HG03045 (cell line): ENCODE results near the gene KNDC1.
"Not testable (repeated sequence)": the region's sequence is repeated elsewhere in the genome, so short reads cannot be mapped to it uniquely, and the experiment has no call there.

Experiments used
- ATAC-seq: cut with Tn5 transposase; IDR thresholded peaks from one replicate; pipeline ENCODE4 v1.9.1; 2021; ENCODE audit warnings: mild to moderate bottlenecking, moderate library complexity; ENCODE audit not compliant: unreplicated experiment

The KNDC1 gene

DNA sequence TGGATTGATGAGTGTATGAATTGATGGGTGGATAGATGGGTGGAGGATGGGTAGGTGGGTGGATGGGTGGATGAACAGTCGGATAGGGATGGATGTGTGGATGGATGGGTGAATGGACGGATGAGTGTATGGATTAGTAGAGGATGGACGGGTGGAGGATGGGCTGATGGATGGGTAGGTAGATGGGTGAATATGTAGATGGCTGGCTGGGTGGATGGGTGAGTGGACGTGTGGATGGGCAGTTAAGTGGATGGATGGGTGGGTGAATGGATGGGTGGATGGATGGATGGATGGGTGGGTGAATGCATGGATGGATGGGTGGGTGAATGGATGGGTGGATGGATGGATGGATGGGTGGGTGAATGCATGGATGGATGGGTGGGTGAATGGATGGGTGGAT lies 15.6 kb downstream of the KNDC1 start:
- ATAC-seq, result not testable (repeated sequence)

DNA sequence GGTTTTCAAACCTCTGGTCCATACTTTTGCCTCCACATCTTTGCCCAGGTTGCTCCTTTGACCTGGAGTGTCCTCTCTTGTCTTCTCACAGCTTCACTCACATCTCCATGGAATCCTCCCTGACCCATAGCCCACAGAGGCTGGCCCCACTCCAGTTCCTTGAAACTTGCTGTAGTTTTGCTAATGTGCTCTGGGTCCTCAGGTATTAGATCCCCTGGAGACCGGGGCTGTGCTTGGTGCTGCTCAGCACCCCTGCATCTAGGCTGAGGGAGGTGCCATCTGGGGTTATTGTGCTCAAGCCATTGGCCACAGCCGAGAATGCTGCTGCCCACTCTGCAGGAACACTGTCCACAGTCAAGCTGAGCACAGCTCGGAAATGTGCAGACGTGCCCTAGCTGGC lies 16.5 kb downstream of the KNDC1 start:
- no peak for ATAC-seq

DNA sequence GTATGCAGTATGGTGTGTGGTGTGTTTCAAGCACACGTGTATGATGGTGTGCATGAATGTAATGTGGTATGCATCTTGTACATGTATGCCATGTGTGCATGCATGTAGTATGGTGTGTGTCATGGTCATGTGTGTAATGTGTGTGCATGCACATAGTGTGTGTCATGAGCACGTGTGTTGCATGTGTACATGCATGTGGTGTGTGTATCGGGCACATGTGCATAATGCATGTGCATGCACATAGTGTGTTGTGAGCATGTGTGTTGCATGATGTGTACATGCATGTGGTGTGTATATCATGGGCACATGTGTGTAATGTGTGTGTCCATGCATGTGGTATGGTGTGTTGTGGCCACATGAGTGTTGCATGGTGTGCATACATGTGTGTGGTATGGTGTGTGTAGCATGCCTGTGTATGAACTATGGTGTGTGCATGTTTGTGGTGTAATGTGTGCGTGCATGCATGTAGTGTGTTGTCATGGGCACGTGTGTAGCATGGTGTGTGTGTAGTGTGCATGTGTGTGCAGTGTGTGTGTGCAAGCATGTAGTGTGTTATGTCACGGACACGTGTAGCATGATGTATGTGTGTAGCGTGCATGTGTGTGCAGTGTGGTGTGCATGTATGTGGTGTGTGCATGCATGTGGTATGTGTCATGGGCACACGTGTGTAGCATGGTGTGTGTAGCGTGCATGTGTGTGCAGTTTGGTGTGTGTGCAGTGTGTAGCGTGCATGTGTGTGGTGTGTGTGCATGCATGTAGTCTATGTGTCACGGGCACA lies 17.6 kb downstream of the KNDC1 start:
- ATAC-seq, result no peak

DNA sequence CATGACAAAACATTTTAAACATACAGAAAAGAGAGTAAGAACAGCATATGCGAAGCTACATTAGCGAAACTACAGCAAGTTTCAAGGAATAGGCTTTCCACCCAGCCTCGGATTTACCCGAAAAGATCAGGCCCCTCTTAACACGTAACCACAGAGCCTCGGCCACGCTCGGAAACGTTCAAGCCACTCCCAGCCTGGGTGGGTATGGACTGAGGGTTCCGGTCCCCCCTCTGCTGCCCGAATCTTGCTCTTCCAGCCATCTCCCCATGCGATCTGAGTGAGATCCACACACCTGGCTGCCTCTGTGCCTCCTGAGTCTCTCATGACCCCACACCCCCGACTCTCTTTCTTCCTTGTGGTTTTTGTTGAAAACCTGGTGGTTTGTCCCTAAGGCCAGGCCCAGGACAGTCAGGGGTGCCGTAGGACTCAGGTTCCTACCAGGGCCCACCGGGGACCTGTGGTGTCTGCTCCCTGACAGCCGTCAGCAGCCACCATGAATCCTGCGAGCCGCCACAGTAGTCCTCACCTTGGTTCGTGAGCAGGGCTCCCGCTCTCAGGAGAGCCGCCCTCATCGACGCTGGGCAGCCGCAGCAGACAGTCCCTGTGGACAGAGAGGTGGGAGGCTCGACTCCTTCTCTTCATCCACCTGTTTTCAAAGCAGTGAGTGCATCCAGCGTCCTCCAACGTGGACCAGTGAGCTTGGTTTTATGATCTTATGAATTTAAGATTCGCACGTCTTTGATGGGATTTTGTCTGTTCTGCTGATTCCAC lies 18.5 kb downstream of the KNDC1 start:
- no peak for ATAC-seq

DNA sequence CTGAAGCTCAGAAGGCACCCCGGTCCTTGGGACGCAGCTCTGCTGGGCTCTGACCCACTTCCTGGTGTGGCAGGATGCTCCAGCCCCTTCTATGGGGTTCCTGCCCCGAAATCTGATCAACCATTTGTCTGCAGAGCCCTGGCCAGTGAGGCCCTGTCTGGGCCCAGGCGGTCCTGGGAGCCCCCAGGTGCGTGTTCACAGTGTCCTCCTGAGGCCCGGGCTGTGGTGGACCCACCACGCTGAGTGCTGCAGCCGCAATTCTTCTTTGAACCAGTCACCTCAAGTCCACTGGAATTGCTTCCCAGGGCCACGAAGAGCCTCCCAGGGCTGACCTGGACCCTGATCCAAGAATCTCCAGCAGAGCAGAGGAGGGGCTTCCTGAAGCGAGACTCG lies 19.1 kb downstream of the KNDC1 start:
- no peak for ATAC-seq

DNA sequence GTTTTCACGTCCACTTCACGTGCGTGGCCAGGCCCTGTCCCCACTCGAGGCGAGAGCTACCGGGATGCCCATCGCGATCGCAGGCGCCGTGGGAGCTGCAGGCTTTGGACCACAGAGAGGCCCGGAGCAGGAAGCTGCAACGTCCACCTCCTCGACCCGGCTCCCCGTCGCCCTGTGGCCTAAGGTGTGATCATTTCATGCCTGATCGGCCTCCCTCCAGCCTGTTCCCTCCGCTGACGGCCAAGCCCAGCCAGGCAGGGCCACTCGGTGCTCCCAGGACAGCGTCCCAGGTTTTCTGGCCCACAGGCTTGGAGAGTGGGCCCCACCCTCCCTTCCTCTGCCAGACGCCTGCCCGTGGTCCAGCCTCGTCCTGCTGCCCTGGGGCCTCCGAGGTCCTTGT lies 19.6 kb downstream of the KNDC1 start:
- ATAC-seq, result no peak

DNA sequence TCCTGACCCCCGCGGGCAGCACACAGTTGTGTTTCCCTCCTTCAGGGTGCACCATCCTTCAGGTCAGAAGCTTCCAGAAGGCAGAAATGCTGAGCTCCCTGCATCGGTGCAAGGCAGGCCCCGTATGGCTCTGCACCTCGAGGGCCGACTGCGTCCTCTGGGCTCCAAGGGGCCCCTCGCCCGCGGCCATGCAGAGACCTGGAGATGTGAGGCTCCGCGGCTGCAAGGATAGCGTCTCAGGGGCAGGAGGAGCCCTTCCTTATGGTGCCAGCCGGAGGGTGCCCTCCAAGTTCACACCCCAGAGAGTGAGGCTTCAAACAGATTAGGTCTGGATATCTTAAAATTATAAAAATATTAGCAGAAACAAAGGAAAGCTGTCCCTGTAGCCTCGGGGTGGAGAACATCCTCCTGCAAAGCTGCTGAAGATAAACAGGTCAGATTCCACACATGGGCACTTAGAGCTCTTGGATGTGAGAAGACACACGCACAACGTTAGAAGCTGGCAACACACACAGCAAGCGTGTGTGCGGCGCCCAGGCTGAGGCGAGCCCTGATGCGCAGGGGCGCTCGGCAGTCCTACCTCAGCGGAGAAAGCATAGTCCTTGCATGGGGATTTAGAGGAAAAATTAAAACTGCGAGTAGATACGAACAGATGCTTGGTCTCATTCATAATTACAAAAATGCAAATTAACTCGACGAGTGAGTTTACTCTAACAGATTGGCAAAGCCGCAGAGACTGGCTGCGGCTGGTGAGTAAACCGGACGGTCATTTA lies 20.4 kb downstream of the KNDC1 start:
- no peak for ATAC-seq

DNA sequence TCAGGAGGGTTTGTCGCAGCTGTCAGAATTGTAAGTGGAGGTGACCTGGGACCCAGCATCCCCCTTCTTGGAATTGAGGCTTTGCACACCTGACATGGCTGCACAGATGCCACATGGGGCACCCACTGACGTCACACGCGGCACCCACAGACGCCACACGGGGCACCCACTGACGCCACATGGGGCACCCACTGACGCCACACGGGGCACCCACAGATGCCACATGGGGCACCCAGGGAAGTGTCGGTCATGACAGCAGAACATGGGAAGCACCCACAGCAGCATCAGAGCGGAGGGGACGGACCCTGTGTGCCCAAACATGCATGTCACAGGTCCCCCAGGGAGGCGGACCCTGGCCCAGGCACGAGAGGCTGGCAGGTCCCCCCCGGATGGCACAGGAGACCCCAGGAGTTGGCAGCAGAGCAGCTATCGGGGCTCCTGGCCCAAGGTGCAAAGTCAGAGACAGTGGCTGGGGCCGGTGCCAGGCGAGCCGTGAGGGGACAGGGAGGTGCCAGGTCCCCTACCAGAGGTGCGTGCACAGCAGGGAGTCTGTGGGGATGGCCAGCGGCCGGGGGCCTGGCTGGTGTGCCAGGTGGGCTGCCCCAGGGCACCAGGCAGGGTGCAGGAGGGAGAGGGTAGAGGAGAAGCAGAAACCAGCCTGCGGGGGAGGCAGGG lies 21.1 kb downstream of the KNDC1 start:
- no peak for ATAC-seq

DNA sequence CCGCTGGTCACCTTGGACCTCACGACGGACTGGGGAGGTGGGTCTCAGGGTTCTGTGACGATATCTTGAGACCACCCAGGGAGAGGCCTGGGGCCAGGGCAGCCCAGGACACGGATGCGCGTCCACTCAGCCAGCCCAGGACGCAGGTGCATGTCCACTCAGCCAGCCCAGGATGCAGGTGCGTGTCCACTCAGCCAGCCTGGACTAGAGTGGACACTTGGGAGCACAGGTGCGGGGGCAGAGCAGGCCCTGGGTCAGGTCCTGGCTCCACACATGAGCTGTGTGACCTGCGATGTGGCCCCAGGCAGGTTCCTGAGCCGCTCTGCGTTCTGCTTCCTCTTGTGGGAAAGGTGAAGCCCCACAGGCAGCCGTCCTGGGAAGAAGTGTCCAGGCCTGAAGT lies 22.2 kb downstream of the KNDC1 start:
- no peak for ATAC-seq

DNA sequence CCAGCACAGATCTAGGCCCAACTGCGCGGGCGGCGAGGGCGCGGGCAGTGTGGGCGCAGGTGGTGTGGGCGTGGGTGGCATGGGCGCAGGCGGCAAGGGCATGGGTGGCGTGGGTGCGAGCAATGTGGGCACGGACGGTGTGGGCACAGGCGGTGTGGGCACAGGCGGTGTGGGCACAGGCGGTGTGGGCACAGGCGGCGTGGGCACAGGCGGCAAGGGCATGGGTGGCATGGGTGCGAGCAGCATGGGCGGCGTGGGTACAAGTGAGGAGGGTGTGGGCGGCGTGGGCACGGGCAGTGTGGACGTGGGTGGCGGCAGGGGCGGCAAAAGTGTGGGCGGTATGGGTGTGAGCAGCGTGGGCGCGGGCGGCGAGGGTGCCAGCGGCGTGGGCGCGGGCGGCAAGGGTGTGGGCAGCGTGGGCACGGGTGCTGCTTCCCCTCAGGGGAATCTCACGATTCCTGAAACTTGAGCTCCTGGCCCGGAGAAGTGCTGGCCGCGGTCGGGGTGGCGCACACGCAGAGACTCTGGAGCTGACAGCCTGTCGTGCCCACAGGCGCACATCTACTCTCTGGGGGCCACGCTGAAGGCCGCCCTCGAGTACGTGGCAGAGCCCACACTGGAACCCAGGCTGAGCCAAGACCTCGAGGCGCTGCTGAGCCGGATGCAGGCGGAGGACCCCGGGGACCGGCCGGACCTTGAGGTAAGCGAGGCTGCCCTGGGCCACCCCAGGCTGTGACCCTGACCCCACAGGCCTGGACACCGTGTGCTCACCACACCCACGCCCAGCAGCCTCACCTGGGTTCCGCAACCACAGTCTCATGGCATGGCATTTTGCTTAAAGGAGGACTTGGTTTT lies 23.0 kb downstream of the KNDC1 start:
- no peak for ATAC-seq

DNA sequence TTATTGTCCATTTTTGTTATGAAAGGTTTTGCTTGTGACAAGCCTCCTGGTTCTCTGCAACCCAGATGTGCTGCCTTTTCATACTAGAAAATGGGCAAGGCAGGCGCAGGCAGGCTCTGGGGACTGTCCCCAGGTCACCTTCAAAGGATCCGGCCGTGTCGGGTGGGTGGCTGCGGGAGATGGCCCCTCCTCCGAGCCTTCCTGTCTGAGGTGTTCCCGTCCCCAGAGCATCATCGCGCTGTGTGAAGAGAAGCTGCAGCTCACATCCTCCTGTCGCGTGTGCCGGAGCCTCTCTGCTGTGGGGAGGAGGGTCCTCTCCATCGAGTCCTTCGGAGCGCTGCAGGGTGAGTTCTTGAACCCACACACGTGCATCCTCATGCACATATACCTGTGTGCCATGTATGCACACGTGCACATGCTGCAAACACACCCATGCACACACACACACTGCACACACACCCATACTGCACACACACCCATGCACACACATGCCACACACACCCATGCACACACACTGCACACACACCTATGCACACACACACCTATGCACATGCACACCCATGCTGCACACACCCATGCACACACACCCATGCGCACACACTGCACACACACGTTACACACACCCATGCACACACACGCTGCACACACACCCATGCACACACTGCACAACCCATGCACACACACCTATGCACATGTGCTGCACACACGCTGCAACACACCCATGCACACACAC lies 23.8 kb downstream of the KNDC1 start:
- no peak for ATAC-seq

DNA sequence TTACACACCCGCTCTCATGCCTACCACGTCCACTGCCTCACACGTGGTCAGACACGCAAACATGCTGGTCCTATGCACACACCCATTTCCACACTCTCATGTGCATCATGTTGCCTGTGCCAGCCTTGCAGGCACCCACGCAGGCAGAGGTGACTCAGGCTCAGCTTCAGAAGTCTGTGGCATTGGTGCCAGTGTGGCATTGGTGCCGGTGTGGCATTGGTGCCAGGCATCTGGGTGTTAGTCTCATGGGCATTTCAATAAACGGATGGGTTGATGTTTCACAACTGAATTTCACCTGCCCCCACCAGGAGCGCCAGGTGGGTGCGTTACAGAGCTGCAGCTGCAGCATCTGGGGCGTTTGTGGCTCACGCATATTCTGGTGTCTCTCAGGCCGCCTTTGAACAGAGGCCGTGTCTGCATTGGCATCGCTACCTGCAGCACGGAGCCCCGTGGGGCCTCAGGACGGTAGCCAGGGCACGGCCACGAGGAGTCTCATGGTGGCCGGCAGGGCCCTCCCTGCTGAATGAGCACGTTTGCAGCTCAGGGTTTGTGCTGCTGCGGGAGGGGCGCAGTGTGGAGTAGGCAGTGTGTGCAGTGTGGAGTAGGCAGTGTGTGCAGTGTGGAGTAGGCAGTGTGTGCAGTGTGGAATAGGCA lies 24.7 kb downstream of the KNDC1 start:
- no peak for ATAC-seq

DNA sequence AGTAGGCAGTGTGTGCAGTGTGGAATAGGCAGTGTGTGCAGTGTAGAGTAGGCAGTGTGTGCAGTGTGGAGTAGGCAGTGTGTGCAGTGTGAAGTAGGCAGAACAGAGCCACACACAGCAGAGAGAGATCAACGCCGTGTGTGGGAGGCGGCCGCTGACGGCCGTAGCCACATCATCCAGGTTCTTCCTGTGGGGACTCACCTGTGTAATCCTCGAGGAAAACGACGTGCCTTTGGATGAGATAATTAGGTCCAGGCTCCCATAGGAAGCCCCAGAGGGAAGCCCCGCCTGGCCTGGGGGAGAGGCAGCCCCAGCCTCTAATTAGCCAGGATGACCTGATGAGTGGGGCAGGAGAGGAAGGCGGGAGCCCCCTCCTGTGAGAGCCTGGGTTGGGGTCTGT lies 25.4 kb downstream of the KNDC1 start:
- no peak for ATAC-seq

DNA sequence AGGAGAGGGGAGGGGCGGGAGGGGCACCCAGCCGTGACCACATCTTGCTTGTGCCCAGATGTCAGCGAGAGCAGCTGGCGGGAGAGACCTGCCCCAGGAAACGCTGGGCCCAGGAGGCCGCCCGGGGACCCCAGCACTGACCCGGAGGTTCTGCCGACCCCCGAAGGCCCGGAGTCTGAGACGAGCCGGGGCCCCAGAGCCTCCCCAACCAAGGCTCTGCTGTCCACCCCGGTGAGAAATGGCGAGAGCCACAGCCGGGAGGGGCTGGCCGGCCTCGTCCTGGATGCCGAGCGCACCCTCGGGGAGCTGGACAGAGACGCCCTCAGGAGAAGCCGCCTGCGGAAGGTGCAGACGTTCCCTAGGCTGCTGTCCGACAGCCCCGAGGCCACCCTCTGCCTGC lies 25.9 kb downstream of the KNDC1 start:
- ATAC-seq, result no peak

DNA sequence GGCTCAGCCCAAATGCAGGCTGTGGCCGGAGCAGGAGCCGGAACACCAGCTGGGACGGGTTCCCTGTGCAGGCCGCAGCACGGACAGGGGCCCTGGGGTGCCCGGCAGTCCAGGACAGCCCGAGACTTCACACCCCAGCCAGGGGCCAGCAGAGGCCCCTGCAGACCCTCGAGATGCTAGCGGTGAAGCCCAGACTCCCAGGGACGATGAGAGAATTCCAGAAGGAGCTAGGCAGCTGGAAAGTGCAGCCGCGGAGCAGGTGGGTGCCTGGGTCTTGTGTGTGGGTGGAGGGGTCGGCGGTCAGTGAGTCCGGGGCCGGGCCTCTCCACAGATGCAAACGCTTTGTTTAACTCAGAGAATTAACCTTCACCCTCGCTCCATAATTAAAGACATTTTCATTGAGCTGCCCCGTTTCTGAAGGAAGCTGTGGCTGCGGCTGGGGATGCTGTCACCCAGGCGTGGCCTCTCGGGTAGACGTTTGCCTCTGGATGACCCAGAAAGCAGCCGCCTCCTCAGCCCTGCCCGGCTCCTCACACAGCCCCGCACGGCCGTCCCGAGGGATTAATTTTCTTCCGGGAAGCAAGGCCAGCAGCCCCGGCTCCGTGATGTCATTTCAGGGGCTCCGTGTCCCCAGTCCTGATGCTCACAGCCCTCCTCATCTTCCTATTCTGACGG lies 26.5 kb downstream of the KNDC1 start:
- ATAC-seq, result no peak

DNA sequence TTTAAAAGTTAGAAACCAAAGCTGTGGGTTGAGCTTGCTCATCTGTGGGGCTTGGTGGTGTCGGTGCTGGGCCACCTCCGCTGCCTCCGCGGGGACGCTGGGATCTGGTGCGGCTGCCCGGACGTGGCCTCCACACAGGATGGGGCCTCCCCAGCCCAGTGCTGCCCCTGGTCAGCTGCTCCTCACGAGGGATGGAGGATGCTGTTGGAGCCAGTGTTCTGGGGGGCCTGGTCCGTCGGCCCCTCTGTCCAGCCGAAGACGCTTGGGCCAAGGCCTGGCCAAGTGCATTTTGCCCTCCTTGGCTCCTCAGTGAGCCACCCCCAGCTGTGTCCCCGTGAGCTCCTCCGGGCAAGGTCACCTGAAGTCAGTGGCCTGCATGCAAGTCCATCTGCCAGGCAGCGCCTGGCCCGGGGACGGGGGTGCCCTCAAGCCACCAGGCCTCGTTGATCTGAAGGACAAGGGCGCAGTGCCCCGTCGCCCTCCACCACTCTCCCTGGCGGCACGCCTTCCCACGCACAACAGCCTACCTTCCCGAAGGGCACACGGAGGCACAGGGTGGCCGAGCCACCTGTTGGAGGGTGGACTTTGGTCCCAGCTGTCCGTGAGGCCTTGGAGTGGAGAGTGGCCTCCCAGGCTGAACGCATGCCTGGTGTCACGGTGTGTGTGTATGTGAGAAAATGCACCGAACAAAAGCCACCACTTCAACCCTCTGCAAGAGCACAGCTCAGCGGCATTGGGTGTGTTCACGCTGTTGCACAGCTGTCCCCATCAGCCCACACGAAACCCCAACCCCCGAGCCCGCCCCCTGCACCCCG lies 27.3 kb downstream of the KNDC1 start:
- ATAC-seq, result no peak

DNA sequence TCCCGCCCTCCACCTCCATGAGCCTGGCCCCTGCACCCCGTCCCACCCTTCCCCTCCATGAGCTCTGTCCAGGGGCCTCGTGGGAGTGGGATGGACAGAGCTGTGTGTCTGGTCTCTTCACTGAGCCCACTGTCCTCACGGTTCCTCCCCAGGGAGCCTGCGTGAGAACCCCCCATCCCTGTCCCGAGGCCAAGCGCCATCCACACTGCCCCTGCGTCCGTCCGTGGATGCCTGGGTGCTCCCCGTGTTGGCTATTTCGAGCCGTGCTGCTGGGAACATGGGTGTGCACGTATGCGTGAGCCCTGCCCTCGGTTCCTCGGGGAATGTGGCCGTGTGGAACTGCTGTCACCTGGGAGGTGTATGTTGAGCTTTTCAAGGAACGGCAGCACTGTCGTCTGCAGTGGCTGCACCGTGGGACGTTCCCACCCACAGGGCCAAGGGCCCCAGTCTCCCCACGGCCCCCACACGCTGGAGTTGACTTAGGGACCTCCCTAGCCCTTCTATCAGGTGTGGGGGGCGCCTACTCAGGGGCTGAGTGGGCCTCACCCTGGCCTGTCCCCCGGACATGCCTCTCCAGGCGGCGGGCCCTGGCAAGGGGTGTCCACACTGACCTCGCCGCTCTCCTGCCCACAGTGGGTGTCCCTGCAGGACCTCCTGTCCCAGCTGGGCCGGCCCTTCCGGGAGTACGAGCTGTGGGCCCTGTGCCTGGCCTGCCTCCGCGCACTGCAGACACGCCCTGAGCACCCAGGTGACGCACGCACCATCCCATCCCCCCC lies 28.1 kb downstream of the KNDC1 start:
- no peak for ATAC-seq
